DND-41 (cell line): ENCODE data around the gene SSTR3.

Experiments
- EZH2 ChIP-seq: IDR thresholded peaks from 3 replicates; pipeline ENCODE4 v1.6.1; 2012; ENCODE audit warnings: borderline replicate concordance, low read depth, mild to moderate bottlenecking, moderate library complexity, low read length, inconsistent platforms; ENCODE audit not compliant: severe bottlenecking
- TF ChIP-seq, protein P1 (sequence below): IDR thresholded peaks from 2 replicates; pipeline ENCODE4 v1.5.1; 2012; ENCODE audit warnings: borderline replicate concordance, low read length, moderate library complexity, mild to moderate bottlenecking; ENCODE audit not compliant: poor library complexity, severe bottlenecking; ENCODE audit errors: extremely low read depth

DNA sequence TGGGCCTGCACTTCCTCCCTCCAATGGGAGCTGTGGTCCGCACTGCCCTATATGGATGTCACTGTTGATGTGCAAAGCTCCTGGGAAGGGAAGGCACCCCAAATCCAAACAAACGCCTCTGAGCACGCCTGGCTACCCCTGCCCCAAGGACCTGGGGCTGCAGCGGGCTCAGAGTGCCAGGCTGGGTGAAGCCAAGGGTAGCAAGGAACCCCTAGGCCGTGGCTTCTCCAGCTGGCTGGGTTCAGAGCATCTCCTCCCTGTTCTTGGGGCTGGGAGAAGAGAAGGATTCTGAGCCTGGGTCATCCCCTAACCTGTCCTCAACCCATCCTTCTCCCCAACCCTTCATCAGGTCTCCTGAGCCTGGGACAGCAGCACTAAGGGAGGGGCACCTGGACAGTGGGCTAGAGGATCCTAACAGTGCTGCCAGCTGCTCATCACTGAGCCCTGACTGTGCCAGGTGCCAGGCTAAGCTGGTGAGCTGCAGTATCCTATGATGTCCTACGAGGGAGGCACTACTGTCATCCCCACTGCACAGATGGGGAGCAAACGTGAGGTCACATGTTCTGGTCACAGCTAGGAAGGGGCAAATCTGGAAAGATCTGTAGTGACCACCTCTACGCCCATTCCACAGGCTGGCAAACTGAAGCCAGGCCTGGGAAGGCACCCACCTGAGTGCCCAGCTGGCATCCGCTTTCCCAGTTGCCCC is 3.0 kb downstream of the SSTR3 start:
- TF ChIP-seq, protein P1, sequence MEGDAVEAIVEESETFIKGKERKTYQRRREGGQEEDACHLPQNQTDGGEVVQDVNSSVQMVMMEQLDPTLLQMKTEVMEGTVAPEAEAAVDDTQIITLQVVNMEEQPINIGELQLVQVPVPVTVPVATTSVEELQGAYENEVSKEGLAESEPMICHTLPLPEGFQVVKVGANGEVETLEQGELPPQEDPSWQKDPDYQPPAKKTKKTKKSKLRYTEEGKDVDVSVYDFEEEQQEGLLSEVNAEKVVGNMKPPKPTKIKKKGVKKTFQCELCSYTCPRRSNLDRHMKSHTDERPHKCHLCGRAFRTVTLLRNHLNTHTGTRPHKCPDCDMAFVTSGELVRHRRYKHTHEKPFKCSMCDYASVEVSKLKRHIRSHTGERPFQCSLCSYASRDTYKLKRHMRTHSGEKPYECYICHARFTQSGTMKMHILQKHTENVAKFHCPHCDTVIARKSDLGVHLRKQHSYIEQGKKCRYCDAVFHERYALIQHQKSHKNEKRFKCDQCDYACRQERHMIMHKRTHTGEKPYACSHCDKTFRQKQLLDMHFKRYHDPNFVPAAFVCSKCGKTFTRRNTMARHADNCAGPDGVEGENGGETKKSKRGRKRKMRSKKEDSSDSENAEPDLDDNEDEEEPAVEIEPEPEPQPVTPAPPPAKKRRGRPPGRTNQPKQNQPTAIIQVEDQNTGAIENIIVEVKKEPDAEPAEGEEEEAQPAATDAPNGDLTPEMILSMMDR = no peak
- TF ChIP-seq EZH2 = no peak
